ENCODE data around the gene KAT7. TPM values are rescaled to one million over a fixed set of nuclear protein-coding genes. Genes with fewer than 3 reads are reported as not detected.
"Not testable (repeated sequence)": the region's sequence is repeated elsewhere in the genome, so short reads cannot be mapped to it uniquely, and the experiment has no call there.

KAT7 gene
- total RNA-seq, 2 donors from 2014 or later: 50.2 to 58.1 TPM

GRCh38 chr17:49758464-49759010, 29.9 kb upstream of the KAT7 start:
- DNase-seq (ENCODE audit: low spot score): not testable (repeated sequence)
- intact Hi-C loops (cut with DNase I): loop anchor here in 1 of 2 donors (5.0 kb wide), 1 partner anchor 1991 kb away; no protein-coding TSS in a partner anchor

GRCh38 chr17:49759203-49759602, 29.3 kb upstream of the KAT7 start:
- DNase-seq (ENCODE audit: low spot score): no peak
- intact Hi-C loops (cut with DNase I): loop anchor here in 1 of 2 donors (5.0 kb wide), 1 partner anchor 1992 kb away; no protein-coding TSS in a partner anchor

- no peak for DNase-seq (ENCODE audit: low spot score)
- intact Hi-C loops (cut with DNase I): loop anchor here in 1 of 2 donors (10.0 kb wide), 1 partner anchor 45 kb away; no protein-coding TSS in a partner anchor
These were observed 28.2 kb upstream of the KAT7 start for GRCh38 chr17:49760296-49760695.

- intact Hi-C loops (cut with DNase I): loop anchor here in 1 of 2 donors (10.0 kb wide), 1 partner anchor 46 kb away; no protein-coding TSS in a partner anchor
- no peak for DNase-seq (ENCODE audit: low spot score)
These were observed 27.4 kb upstream of the KAT7 start for GRCh38 chr17:49760932-49761558.

- no peak for DNase-seq (ENCODE audit: low spot score)
- intact Hi-C loops (cut with DNase I): loop anchor here in 1 of 2 donors (10.0 kb wide), 1 partner anchor 48 kb away; no protein-coding TSS in a partner anchor
These were observed 26.1 kb upstream of the KAT7 start for GRCh38 chr17:49762151-49762941.

- intact Hi-C loops (cut with DNase I): loop anchor here in 1 of 2 donors (10.0 kb wide), 1 partner anchor 49 kb away; no protein-coding TSS in a partner anchor
- DNase-seq (ENCODE audit: low spot score): peak; percentile 97
These were observed 24.5 kb upstream of the KAT7 start, which contains the start of gene FAM117A for GRCh38 chr17:49763735-49764558. TSS of gene FAM117A (minus strand) at chr17:49764131. CDS start at chr17:49764087, 44 bp downstream.

GRCh38 chr17:49764559-49765180, 23.8 kb upstream of the KAT7 start:
- intact Hi-C loops (cut with DNase I): loop anchor here in 1 of 2 donors (10.0 kb wide), 1 partner anchor 50 kb away; no protein-coding TSS in a partner anchor
- DNase-seq (ENCODE audit: low spot score): no peak

GRCh38 chr17:49766918-49767530, 21.5 kb upstream of the KAT7 start:
- intact Hi-C loops (cut with DNase I): loop anchor here in 1 of 2 donors (10.0 kb wide), 1 partner anchor 52 kb away; no protein-coding TSS in a partner anchor
- DNase-seq (ENCODE audit: low spot score): no peak

- intact Hi-C loops (cut with DNase I): loop anchor here in 1 of 2 donors (5.0 kb wide), 2 partner anchors 43 to 68 kb away; partner anchors contain the start of gene SLC35B1
- DNase-seq (ENCODE audit: low spot score): peak; percentile 85
These were observed 12.8 kb upstream of the KAT7 start for GRCh38 chr17:49775546-49776260.

GRCh38 chr17:49776551-49777300, 11.8 kb upstream of the KAT7 start:
- intact Hi-C loops (cut with DNase I): loop anchor here in 1 of 2 donors (5.0 kb wide), 2 partner anchors 44 to 69 kb away; partner anchors contain the start of gene SLC35B1
- DNase-seq (ENCODE audit: low spot score): peak; percentile 84

GRCh38 chr17:49777563-49777962, 10.9 kb upstream of the KAT7 start:
- intact Hi-C loops (cut with DNase I): loop anchor here in 1 of 2 donors (5.0 kb wide), 2 partner anchors 45 to 70 kb away; partner anchors contain the start of gene SLC35B1
- no peak for DNase-seq (ENCODE audit: low spot score)

GRCh38 chr17:49779156-49779738, 9.2 kb upstream of the KAT7 start:
- intact Hi-C loops (cut with DNase I): loop anchor here in 1 of 2 donors (5.0 kb wide), 2 partner anchors 47 to 72 kb away; partner anchors contain the start of gene SLC35B1

GRCh38 chr17:49779739-49780231, 8.7 kb upstream of the KAT7 start:
- intact Hi-C loops (cut with DNase I): loop anchor here (5.0 kb wide), 3 partner anchors 47 to 207 kb away; partner anchors contain the start of gene SLC35B1 (in 1 of the 2)
- no peak for DNase-seq (ENCODE audit: low spot score)

More at GRCh38 chr17:49779156-49779738, 9.2 kb upstream of the KAT7 start:
- DNase-seq (ENCODE audit: low spot score): no peak

- no peak for DNase-seq (ENCODE audit: low spot score)
These were observed 5.3 kb upstream of the KAT7 start for GRCh38 chr17:49783071-49783715.

GRCh38 chr17:49783791-49784190, 4.7 kb upstream of the KAT7 start:
- no peak for DNase-seq (ENCODE audit: low spot score)
- intact Hi-C loops (cut with DNase I): loop anchor here in 1 of 2 donors (5.0 kb wide), 1 partner anchor 211 kb away; no protein-coding TSS in a partner anchor

More at GRCh38 chr17:49783071-49783715, 5.3 kb upstream of the KAT7 start:
- intact Hi-C loops (cut with DNase I): loop anchor here in 1 of 2 donors (5.0 kb wide), 1 partner anchor 211 kb away; no protein-coding TSS in a partner anchor

Data from posterior vena cava (tissue), 2 donors.